ENCODE data around the gene ROBO1.

- TF ChIP-seq CTCF (IDR thresholded peaks at IDR 0.05) (no peak), ZFX (IDR thresholded peaks at IDR 0.05; ENCODE audit: borderline replicate concordance) (no peak)
Measured at GRCh38 chr3:79367066-79367465, 400.7 kb downstream of the ROBO1 start.
